NT2/D1 (cell line): ENCODE measurements around the gene FBXW9.

Experiments used
- DNase-seq: peaks from one replicate; pipeline ENCODE4 v3.0.0-alpha.2; 2011; ENCODE audit warnings: low read depth, low spot score
- H3K27me3 ChIP-seq: 2 replicates; pipeline ENCODE4 v1.6.0; 2011; ENCODE audit warnings: mild to moderate bottlenecking; ENCODE audit not compliant: insufficient read length, insufficient read depth
- H3K36me3 ChIP-seq: 2 replicates; pipeline ENCODE4 v1.6.1; 2011; ENCODE audit warnings: mild to moderate bottlenecking, low read length, mixed read lengths; ENCODE audit not compliant: insufficient read depth, insufficient read length
- H3K4me1 ChIP-seq: 2 replicates; pipeline ENCODE4 v1.5.1; 2011; ENCODE audit not compliant: insufficient read depth, insufficient read length
- H3K4me3 ChIP-seq: 2 replicates; pipeline ENCODE4 v1.5.1; 2011; ENCODE audit warnings: low read depth; ENCODE audit not compliant: insufficient read length
- H3K9ac ChIP-seq: 2 replicates; pipeline ENCODE4 v1.6.0; 2011; ENCODE audit warnings: low read depth; ENCODE audit not compliant: insufficient read length
- H3K9me3 ChIP-seq: 2 replicates; pipeline ENCODE4 v1.5.1; 2011; ENCODE audit warnings: mild to moderate bottlenecking, low read length; ENCODE audit not compliant: insufficient read depth
- SUZ12 ChIP-seq: IDR thresholded peaks from 2 replicates; pipeline ENCODE4 v1.6.1; 2011; ENCODE audit not compliant: insufficient read length, insufficient read depth; ENCODE audit errors: extremely low read depth
- YY1 ChIP-seq: IDR thresholded peaks from 2 replicates; pipeline ENCODE4 v1.6.1; 2011; ENCODE audit not compliant: insufficient read length, insufficient read depth
- ZNF274 ChIP-seq: IDR thresholded peaks from 2 replicates; pipeline ENCODE4 v1.6.1; 2011; ENCODE audit warnings: mild to moderate bottlenecking, low read depth, low read length

Gene FBXW9

GRCh38 chr19:12667731-12668302 lies 28.6 kb downstream of the FBXW9 start:
- Histone ChIP-seq H3K36me3 (peaks cover 55% of the 10 kb centered on the region), H3K27me3 (no peaks in the 10 kb centered on the region), H3K9ac (no peak overlapping the region), H3K9me3 (no peaks in the 10 kb centered on the region), H3K4me1 (peaks cover 26% of the 10 kb centered on the region), H3K4me3 (peak overlapping the region; percentile 89)
- TF ChIP-seq YY1, result no peak
- no peak for TF ChIP-seq ZNF274
- TF ChIP-seq SUZ12, result no peak
- no peak for DNase-seq

GRCh38 chr19:12666265-12667048 lies 30.0 kb downstream of the FBXW9 start, which contains the start of the genes MAN2B1 and WDR83:
Gene MAN2B1, minus strand, starts transcription at chr19:12666742. Its CDS starts 41 bp downstream, at chr19:12666701.
Gene WDR83, plus strand, starts transcription at chr19:12666807. Its CDS starts 2,984 bp downstream, at chr19:12669791.
- peak within 1 kb of the TSS; percentile 73 for H3K4me3 ChIP-seq
- no peaks in the 10 kb centered on the region for H3K9me3 ChIP-seq
- no peaks in the 10 kb centered on the region for H3K27me3 ChIP-seq
- peak; percentile 64 for DNase-seq
- peaks cover 26% of the 10 kb centered on the region for H3K4me1 ChIP-seq
- TF ChIP-seq YY1 (no peak), SUZ12 (no peak), ZNF274 (no peak)
- peak within 1 kb of the TSS; percentile 90 for H3K9ac ChIP-seq
- peaks cover 56% of the 10 kb centered on the region for H3K36me3 ChIP-seq

- Histone ChIP-seq H3K36me3 (peaks cover 62% of the 10 kb centered on the region), H3K9ac (peak overlapping the region; percentile 76), H3K4me3 (peak overlapping the region; percentile 73), H3K9me3 (no peaks in the 10 kb centered on the region), H3K4me1 (peaks cover 26% of the 10 kb centered on the region), H3K27me3 (no peaks in the 10 kb centered on the region)
- DNase-seq, result no peak
- TF ChIP-seq YY1 (no peak), ZNF274 (no peak), SUZ12 (no peak)
Observed at GRCh38 chr19:12665671-12666264, 30.7 kb downstream of the FBXW9 start.

- H3K9ac ChIP-seq, result no peak overlapping the region
- no peaks in the 10 kb centered on the region for H3K27me3 ChIP-seq
- peaks cover 62% of the 10 kb centered on the region for H3K36me3 ChIP-seq
- H3K4me3 ChIP-seq, result no peak overlapping the region
- H3K9me3 ChIP-seq, result no peaks in the 10 kb centered on the region
- TF ChIP-seq YY1 (no peak), SUZ12 (no peak), ZNF274 (no peak)
- DNase-seq, result no peak
- peaks cover 23% of the 10 kb centered on the region for H3K4me1 ChIP-seq
Observed at GRCh38 chr19:12665281-12665573, 31.2 kb downstream of the FBXW9 start.

GRCh38 chr19:12664406-12665280 lies 31.8 kb downstream of the FBXW9 start:
- no peak for DNase-seq
- H3K36me3 ChIP-seq, result peaks cover 66% of the 10 kb centered on the region
- H3K27me3 ChIP-seq, result no peaks in the 10 kb centered on the region
- H3K4me1 ChIP-seq, result peaks cover 23% of the 10 kb centered on the region
- no peaks in the 10 kb centered on the region for H3K9me3 ChIP-seq
- TF ChIP-seq ZNF274, result no peak
- TF ChIP-seq SUZ12, result no peak
- TF ChIP-seq YY1, result no peak
- no peak overlapping the region for H3K9ac ChIP-seq
- no peak overlapping the region for H3K4me3 ChIP-seq

- no peaks in the 10 kb centered on the region for H3K9me3 ChIP-seq
- no peak for DNase-seq
- peaks cover 79% of the 10 kb centered on the region for H3K36me3 ChIP-seq
- no peak overlapping the region for H3K4me3 ChIP-seq
- no peak overlapping the region for H3K9ac ChIP-seq
- TF ChIP-seq SUZ12, result no peak
- no peak for TF ChIP-seq ZNF274
- no peak for TF ChIP-seq YY1
- H3K4me1 ChIP-seq, result peaks cover 14% of the 10 kb centered on the region
- no peaks in the 10 kb centered on the region for H3K27me3 ChIP-seq
Observed at GRCh38 chr19:12660980-12661379, 35.5 kb downstream of the FBXW9 start.

- no peak for TF ChIP-seq ZNF274
- peaks cover 69% of the 10 kb centered on the region for H3K36me3 ChIP-seq
Observed at GRCh38 chr19:12657966-12658365, 38.5 kb downstream of the FBXW9 start.

More at GRCh38 chr19:12657966-12658365, 38.5 kb downstream of the FBXW9 start:
- no peaks in the 10 kb centered on the region for H3K9me3 ChIP-seq
- no peak overlapping the region for H3K4me3 ChIP-seq
- H3K27me3 ChIP-seq, result no peaks in the 10 kb centered on the region
- DNase-seq, result no peak
- H3K4me1 ChIP-seq, result peaks cover 2% of the 10 kb centered on the region
- H3K9ac ChIP-seq, result no peak overlapping the region
